NCI-H2107 (cell line): ENCODE data around the gene AP4S1.
"Not testable (repeated sequence)": the region's sequence is repeated elsewhere in the genome, so short reads cannot be mapped to it uniquely, and the experiment has no call there.

Experiments used
- DNase-seq: peaks from one replicate; lab custom pipeline; 2025; lab: John Stamatoyannopoulos, UW

Gene AP4S1

GRCh38 chr14:31086466-31086865 lies 61.0 kb downstream of the AP4S1 start:
- DNase-seq = not testable (repeated sequence)

- no peak for DNase-seq
Measured at GRCh38 chr14:31090883-31091764, 65.7 kb downstream of the AP4S1 start.

- DNase-seq = no peak
Measured at GRCh38 chr14:31092160-31092708, 66.8 kb downstream of the AP4S1 start.

DNA sequence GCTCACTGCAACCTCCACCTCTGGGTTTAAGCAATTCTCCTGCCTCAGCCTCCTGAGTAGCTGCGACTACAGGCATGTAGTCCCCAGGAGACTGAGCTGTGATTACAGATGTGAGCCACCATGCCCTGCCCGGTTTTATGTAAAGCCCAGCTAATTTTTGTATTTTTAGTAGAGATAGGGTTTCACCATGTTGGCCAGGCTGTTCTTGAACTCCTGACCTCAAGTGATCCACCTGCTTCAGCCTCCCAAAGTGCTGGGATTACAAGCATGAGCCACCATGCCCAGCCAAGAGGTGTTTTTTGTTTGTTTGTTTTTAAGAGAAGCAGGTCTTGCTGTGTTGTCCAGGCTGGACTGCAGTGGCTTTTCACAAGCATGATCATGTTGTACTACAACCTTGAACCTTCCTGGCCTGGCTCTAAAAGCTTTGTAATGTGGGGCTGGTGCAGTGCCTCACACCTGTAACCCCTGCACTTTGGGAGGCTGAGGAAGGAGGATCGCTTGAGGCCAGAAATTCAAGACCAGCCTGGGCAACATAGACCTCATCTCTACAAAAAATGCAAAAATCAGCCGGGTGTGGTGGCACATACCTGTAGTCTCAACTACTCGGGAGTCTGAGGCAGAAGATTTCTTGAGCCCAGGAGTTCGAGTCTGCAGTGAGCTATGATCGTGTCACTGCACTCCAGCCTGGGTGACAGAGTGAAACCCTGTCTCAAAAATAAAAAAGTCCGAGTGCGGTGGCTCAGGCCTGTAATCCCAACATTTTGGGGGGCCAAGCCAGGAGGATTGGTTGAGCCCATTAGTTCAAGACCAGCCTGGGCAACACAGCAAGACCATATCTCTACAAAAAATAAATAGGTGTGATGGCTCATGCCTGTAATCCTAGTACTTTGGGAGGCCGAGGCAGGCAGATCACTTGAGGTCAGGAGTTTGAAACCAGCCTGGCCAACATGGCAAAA lies 68.7 kb downstream of the AP4S1 start:
- not testable (repeated sequence) for DNase-seq

- not testable (repeated sequence) for DNase-seq
Measured at GRCh38 chr14:31095817-31096216, 70.4 kb downstream of the AP4S1 start.

DNA sequence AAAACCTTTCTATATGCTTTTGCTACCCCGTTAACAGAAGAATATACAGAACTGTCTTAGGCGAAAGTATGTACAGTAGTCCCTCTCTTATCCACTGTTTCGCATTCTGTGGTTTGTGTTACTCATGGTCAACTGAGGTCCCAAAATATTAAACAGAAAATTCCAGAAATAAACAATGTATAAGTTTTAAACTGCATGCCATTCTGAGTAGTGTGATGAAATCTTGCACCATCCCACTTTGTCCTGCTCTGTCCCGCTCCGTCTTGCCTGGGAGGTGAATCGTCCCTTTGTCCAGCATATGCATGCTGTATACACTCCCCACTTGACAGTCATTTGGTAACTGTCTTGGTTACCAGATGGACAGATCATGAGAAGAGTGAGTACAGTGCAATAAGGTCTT lies 70.8 kb downstream of the AP4S1 start:
- no peak for DNase-seq

- no peak for DNase-seq
Measured at GRCh38 chr14:31097081-31097480, 71.6 kb downstream of the AP4S1 start.

DNA sequence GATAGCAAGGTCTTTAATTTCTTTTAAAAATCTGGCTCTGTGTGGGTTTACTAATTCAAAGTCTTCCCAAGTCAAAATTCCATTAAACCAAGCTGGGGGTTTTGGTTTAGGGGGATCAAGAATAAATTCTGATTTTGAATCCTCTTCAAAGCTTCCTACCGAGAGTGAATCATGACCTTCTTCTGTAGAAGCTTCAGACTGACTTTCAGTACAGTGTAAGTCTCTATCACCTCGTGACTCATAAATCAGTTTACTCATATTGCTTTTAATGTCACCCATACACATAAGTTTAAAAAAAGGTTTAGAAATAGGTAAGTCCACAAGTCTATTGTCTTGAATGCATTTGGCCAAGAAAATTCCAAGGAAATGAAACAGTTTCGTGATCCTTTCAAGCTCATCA lies 81.3 kb downstream of the AP4S1 start:
- DNase-seq = no peak

- DNase-seq = no peak
Measured at GRCh38 chr14:31109257-31109656, 83.8 kb downstream of the AP4S1 start.

GRCh38 chr14:31110872-31111271 lies 85.4 kb downstream of the AP4S1 start:
- DNase-seq = no peak

DNA sequence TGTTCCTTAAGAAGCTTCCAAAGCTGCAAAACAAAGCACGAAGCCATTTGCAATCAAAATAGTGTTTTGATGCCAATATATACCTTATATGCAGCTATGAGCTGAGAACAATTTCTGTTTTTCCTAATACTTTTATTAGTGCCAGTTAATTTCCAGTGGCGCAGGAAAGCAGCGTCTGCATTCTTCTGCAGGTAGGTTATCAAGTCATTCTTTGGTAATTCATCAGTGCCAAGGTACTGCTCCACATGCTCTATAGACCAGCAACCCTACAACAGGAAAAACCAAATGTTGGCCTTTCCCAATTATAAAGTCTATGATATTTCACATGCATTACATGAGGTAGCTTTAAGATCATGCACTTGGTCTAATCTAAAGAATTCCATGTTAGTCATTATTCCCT lies 88.3 kb downstream of the AP4S1 start:
- DNase-seq = no peak

GRCh38 chr14:31118892-31119291 lies 93.4 kb downstream of the AP4S1 start:
- no peak for DNase-seq

- no peak for DNase-seq
Measured at GRCh38 chr14:31122098-31122611, 96.7 kb downstream of the AP4S1 start.

DNA sequence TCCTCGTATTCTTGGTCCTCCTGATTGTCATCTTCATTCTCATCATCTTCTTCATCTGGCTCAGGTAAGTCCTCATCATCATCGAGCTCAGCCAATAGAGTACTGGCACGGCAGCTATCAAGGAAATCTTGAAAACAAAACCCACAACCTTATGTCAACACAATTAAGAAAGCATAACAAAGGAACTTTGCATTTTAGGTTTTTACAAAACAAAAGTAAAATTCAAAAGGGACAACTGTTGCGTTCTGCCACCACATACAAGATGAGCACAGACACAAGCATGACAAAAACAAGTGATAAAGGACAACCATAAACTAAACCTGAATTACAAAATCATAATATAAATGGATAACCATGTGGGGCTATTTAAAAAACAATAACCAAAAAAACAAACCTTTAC lies 97.5 kb downstream of the AP4S1 start:
- DNase-seq = no peak

DNA sequence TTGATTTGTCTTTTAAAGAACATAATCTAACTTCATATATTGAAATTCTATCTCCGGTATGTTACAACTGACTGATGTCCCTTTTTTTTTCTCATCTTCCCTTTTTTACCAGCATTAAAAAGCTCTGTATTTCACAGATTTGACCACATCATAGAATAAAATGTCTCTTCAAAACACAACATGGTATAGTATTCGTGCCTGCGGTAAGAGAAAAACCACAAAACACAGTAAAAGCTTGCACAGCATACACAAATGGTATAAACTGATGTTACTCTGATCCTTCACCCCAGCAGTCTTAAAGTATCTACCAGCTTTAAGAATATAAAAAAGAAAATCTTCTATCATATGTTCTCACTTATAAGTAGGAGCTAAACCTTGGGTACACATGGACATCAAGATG lies 98.7 kb downstream of the AP4S1 start:
- no peak for DNase-seq

DNA sequence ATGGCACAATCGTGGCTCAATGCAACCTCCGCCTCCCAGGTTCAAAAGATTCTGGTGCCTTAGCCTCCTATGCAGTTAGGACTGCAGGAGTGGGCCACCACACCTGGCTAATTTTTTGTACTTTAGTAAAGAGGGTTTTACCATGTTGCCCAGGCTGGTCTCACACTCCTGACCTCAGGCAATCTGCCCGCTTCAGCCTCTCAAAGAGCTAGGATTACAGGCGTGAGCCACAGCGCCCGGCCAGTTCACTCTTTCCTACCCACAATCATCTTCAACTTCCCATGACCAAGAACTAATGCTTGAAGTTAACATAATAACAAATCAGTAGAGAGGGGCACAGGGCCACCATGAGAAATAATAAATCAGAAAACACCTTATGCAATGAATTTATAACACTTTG lies 99.8 kb downstream of the AP4S1 start:
- DNase-seq = no peak

- no peak for DNase-seq
Measured at GRCh38 chr14:31126680-31127079, 101.2 kb downstream of the AP4S1 start.

DNA sequence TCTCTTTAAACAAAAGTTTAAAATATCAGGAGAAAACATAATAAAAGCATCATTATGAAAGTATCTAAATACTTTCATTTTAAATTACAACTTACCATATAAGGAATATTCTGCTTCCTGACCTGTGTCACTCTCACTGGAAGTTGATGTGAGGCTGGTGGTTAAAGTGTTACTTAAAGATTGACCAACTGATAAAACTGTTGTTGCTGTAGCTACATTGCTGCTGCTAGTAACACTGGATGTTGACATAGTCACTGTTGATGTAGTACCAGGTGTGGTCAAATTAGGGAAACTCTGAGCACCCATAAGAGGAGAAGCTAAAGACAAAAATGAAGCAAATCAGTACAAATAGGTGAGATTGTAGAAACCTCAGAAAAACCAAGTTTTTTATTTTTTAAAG lies 102.2 kb downstream of the AP4S1 start:
- DNase-seq = no peak

GRCh38 chr14:31128601-31129526 lies 103.4 kb downstream of the AP4S1 start:
- DNase-seq = no peak

DNA sequence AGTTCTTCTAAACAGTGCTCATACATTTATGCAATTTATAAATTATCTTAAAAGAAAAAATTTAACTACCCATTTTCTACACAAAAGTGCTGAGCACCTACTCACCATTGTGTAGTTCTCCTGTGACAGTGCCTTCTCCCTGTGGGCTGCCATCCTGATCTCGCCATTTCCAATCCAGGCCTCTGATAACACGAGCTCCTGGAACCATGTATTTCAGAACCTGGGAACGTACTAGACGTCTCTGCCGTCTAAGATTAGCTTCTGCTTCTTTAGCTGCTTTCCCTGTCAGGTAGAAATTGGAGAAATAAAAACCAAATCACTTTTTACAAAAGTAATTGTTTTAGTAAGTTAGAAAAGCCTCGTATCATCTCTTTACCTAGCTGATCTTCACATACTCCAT lies 107.7 kb downstream of the AP4S1 start:
- DNase-seq = no peak

DNA sequence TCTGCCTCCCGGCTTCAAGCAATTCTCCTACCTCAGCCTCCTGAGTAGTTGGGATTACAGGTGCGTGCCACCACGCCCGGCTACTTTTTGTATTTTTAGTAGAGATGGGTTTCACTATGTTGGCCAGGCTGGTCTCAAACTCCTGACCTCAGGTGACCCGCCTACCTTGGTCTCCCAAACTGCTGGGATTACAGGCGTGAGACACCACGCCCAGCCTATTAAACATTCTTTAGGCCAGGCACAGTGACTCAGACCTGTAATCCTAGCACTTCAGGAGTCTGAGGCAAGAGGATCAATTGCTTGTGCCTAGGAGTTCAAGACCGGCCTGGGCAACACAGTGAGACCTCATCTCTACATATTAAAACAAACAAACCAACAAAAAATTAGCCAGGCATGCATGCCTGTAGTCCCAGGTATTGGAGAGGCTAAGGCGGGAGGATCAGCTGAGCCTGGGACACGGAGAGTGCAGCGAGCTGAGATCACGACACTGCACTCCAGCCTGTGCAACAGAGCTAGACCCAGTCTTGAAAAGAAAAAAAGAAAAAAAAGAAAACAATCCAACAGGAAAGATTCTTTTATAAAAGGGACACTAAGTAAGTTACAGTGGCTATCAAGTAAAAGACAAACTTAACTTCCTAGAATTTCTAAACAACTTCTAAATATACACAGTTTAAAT lies 111.9 kb downstream of the AP4S1 start:
- DNase-seq = no peak
